GM19240 (cell line): ENCODE results near the gene GRID1.
"Not testable (repeated sequence)": the region's sequence is repeated elsewhere in the genome, so short reads cannot be mapped to it uniquely, and the experiment has no call there.

Source experiments
- DNase-seq: peaks from one replicate; pipeline ENCODE4 v3.0.0; 2011; ENCODE audit warnings: low spot score; ENCODE audit not compliant: insufficient read length

Gene GRID1

DNA sequence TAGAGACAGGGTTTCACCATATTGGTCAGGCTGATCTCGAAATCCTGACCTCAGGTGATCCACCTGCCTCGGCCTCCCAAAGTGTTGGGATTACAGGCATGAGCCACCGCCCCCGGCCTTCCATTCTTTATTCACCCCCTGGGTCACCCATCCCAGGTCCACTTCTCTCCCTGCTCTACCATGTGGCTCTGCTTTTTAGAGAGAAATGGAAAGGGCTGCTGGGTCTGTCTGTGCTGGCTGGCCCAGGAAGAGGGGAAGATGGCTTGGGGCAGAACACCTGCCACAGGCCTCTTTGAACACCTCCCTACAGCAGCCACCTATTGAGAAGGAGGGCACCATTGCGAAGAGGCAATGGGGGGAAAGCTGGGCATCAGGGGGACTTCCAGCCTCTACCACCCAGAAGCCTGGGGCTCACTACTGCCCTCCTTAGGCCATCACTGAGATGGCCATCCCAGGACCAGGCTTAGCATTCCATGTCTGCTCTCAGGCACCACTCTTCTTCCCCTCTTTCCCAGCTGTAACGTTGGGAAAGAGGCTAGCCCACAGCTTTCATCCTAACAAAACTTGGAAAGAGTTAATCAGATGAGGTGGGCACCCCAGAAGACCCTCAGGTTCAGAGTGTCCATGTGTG, 256.3 kb downstream of the GRID1 start:
- DNase-seq = no peak

GRCh38 chr10:86109421-86109820, 257.2 kb downstream of the GRID1 start:
- no peak for DNase-seq

GRCh38 chr10:86108696-86109095, 257.9 kb downstream of the GRID1 start:
- no peak for DNase-seq

DNA sequence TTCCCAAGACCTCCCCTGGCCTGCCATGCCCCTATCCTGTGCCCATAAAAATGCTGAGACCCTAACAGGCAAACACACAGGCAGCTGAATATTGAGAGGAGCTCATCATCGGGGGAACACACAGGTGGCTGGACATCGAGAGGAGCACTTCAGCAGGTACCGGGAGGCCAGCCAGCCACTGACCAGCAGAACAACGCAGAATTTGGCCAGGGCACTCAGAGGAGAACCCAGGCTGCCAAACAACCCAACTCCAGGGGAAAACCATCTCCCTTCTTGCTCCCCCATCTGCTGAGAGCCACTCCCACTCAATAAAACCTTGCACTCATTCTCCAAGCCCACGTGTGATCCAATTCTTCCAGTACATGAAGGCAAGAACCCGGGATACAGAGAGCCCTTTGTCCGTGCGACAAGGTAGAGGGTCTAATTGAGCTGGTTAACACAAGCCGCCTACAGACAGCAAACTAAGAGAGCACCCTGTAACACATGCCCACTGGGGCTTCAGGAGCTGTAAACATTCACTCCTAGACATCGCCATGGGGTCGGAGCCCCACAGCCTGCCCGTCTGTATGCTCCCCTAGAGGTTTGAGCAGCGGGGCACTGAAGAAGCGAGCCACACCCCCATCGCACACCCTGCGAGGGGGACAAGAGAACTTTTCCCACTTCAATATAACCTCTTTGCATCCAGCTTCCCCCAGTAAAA, 258.8 kb downstream of the GRID1 start:
- DNase-seq = not testable (repeated sequence)

- no peak for DNase-seq
These were observed 259.5 kb downstream of the GRID1 start for GRCh38 chr10:86107131-86107530.

- no peak for DNase-seq
These were observed 260.0 kb downstream of the GRID1 start for GRCh38 chr10:86106616-86107015.

DNA sequence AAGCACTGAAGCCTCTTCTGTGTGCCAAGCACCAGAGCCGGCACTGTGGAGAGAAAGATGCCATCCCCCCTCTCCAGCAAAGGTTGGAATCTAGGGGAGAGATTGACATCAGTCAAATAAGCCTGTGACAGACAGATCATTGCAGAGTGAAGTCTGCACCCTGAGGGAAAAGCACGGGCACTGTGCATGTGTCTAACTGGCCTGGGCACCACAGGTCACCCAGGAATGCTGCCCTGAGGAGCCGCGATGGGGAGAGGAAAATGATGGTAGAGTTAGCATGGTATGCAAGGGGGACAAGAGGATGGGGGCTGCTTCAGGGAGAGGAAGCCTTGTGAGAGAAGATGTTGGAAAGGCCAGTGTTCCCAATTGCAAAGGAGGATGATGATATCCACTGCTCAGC, 261.0 kb downstream of the GRID1 start:
- no peak for DNase-seq

DNA sequence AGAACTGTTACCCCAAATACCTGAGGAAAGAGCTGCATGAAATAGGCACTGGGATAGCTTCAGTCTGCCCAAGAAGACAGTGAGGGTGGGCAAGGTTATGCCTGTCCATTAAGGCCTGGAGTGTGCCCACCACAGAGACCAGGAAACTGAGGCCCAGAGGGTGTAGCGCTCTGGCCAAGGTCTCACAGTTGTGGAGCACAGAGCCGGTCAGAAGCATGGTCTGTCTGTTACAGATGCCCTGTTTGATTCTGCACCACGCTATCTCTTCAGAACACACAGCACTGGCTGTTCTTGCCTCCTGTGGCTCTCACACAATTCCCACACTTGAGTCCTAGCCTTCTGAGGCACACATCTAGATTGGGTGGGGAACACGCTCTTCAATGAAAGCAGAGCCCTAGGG, 261.4 kb downstream of the GRID1 start:
- no peak for DNase-seq

DNA sequence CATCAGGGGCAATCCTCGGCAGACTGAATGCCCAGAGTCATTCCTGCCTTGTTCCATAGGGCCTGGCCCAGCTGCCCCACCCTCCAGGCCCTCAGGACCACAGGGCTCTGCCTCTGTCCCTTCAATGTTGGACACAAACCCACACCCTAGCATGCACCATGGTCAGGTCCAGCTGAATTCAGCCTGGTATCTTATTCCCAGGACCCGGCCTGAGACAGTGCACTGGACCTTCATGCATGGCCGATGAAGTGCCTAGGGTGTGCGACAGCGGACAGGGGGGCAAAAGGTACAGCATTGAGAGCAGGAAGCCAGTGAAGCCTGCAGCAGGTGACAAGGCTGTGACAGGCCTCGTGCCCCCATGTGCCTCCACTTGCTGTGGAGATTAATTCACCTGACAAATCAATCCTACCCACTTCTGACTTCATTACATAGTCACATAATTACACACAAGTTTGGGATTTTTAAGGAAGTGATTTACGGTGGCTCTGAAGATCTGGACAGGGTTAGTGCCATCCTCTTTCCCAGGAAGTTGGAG, 261.9 kb downstream of the GRID1 start:
- no peak for DNase-seq

GRCh38 chr10:86104156-86104555, 262.4 kb downstream of the GRID1 start:
- no peak for DNase-seq

DNA sequence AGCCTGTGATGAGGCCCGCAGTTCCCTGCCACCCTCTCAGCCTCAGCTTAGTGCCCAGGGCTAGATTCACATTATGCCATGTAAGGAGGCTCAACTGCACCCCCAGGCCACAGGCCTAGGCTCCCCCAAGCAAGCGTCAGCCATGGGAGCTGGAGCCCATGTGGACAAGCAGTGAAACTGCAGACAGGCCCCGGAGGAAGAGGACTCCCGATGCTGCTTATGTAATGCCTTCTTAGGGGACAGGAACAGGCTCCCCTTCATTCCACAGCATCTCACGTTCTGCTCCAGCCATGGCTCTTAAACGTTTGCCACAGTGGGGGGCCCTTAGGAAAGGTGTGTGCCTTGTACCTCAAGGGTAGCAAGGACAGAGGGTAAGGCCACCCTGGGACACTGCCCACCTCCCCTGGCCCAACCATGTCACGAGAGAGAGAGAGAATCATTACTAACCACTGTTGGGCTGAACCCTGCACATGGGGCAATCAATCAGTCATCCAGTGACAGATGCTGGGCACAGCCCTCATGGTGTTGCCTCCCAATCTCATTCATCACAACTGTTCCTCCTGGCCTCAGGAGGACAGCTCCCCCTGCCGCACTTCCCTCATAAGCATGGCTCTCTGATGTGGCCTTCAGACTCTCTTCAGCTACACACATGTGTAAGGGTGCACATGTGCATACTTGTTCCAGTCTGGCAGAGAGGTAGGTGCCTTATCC, 263.0 kb downstream of the GRID1 start:
- DNase-seq = no peak

- DNase-seq = no peak
These were observed 264.1 kb downstream of the GRID1 start for GRCh38 chr10:86102451-86102850.

DNA sequence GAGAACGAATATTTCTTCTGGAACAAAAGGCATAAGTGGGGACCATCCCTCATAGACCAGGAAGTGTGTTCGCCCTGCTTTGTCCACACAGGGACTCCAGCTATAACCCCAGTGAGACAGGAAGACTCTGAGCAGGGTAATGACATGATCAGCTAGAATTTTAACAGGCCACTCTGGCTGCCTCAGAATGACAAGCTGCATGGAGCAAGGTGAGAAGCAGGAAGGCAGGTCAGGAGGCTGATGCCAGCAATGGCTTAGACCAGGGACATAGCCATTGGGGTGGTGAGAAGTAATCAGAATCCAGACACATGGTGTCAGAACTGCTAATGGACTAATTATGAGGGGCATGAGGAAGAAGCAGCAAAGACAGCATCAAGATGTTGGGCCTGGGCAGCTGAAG, 264.6 kb downstream of the GRID1 start:
- DNase-seq = no peak

GRCh38 chr10:86100581-86101061, 266.0 kb downstream of the GRID1 start:
- peak; percentile 27 for DNase-seq

DNA sequence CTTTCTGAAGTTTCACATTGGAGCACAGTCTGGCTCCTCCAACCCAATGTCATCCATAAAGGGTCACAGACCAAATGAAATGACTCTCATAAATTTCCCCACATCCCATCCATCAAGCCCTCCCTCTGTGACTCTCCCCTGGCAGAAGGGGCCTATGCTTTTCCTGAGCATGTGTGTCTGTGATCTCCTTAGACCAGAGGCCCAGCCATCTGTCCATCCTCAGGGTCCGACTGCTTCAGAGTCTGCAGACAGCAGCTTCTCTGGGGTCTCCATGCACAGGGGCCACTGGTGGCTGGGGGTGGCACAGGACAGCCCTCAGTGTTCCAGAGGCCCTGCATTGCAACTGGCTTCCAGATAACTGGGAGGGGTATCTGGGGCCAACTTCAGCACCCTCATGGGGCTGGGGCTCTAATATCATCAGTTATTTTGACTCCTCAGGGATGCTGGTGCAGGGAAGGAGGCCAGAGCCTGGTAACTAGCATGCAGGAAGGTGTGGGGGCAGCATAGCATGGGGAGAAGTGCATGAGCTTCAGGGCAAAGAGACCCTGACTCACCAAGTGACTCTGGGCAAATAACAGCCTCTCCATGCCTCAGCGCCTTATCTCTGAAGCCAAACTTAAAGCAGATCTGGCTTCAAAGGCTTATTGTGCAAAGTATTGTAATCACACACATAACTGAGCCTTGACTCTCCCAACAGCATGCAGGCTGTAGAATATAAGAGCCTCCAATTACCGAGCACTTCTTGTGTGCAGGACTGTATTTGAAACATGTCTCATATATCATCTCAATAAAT, 266.9 kb downstream of the GRID1 start:
- no peak for DNase-seq

DNA sequence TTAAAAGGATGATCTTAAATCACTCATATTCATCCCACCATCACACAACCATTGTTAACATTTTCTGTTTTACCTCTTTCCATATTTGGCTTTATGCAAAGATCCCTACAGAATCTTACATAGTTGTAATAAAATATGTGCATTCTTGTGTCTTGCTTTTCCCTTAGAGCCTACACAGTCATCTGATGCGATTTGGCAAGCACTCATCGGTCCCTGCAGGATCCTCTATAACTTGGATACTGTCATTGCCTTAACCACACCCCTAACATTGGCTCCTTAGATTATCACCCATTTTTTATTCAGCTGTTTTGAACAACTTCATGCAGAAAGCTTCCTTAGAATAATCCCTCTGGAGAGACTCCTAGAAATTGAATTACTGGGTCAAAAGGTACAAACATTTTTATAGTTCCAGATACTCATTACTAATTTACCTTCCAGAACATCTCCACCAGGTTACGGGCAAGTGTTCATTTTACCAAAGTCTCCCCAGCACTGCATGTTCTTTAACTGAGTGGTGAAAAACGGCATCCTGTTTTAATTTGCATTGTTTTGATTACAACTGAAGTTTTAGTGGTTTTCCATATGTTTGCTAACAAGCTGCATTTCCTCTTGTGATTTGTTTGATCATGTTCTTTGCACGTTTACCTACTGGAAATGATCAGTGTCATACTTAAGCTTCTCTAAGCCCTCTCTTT, 268.3 kb downstream of the GRID1 start:
- no peak for DNase-seq

DNA sequence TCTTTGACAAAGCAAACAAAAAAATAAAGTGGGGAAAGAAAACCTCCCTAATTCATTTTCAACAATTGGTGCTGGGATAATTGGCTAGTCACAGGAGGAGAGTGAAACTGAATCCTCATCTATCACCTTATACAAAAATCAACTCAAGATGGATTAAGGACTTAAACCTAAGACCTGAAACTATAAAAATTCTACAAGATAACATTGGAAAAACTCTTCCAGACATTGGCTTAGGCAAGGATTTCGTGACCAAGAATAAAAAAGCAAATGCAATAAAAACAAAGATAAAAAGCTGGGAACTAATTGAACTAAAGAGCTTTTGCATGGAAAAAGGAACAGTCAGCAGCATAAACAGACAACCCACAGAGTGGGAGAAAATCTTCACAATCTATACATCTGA, 271.5 kb downstream of the GRID1 start:
- not testable (repeated sequence) for DNase-seq

GRCh38 chr10:86092311-86092710, 274.3 kb downstream of the GRID1 start:
- DNase-seq = not testable (repeated sequence)

DNA sequence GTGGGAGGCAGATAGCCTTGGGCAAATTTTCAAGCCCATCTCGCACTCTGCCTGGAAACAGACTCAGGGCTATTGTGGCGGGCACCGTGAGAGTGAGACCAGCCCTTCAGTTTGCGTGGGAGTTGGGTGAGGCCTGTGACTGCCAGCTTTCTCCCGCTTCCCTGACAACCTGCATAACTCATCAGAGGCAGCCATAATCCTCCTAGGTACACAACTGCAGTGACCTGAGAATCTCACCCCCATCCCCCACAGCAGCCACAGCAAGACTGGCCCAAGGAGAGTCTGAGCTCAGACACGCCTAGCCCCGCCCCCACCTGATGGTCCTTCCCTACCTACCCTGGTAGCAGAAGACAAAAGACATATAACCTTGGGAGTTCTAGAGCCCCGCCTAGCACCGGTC, 275.4 kb downstream of the GRID1 start:
- DNase-seq = no peak

DNA sequence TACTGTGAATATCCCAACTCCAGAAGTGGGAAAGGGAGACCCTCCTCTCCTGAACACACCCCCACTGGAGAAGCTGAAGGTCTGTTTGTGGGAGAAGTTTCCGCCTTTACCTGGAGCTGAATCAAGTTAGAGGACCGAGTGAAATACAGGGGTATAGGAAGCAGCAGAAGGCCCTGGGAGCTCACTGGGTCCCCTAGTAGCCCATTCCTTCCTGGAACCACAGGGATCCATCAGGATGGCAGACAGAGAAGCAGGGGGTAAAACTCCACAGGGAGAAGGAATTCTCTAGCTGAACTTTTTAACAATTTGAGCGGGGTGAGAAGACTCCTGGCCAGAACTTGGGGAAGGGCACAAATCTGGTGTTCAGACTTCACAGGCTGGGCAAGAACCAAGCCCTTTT, 275.8 kb downstream of the GRID1 start:
- DNase-seq = no peak

DNA sequence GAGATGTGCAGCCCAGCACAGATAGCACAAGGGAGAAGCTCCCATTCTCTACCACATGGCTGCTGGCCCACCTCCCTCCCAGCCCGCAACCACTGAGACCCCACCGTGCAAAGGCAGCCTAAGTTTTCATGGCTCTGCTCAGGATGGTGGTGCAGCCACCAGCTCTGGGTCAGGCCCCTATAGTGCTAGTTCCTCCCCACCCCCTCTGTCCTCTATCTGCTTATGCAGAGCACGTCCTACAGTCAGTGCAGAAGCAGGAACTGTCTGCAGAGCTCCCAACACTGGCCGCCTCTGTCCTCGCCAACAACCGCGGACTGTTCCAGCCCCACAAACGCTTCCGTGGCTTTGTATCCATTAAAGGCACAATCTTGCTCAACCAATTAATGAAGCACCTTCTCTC, 278.9 kb downstream of the GRID1 start:
- no peak for DNase-seq
